Gastrocnemius medialis (tissue), 4 donors: ENCODE data around the gene SFSWAP. TPM values are rescaled to one million over a fixed set of nuclear protein-coding genes. Genes with fewer than 3 reads are reported as not detected.

Experiments
- ATAC-seq, 2 donors: fragments of 150-250 bp; one replicate each; pipeline ENCODE4 v1.9.1; 2016
- DNase-seq, 2 donors: peaks; one replicate each; pipeline ENCODE4 v3.0.0-alpha.2; 2019
- H3K27ac ChIP-seq, 4 donors: fragments of 200-600 bp; sonication (generic); 1 replicate in 1 of 4; 2 replicates in 3 of 4; pipeline ENCODE4 v1.5.1; 2016 to 2018; ENCODE audit warnings: mild to moderate bottlenecking in 2 of 4, moderate library complexity in 1 of 4
- H3K27me3 ChIP-seq, 3 donors: fragments of 200-600 bp; sonication (generic) in 2 of 3; 1 replicate in 1 of 3; 2 replicates in 2 of 3; pipeline versions ENCODE4 v1.5.1 to v1.6.0; 2016 to 2019; ENCODE audit warnings: mild to moderate bottlenecking in 1 of 3, moderate library complexity in 1 of 3
- H3K36me3 ChIP-seq, 2 donors: fragments of 200-600 bp; sonication (generic) in 1 of 2; one replicate each; pipeline ENCODE4 v1.5.1; 2017 to 2018
- H3K4me1 ChIP-seq, 2 donors: fragments of 200-600 bp; sonication (generic) in 1 of 2; one replicate each; pipeline ENCODE4 v1.5.1; 2016 to 2017; ENCODE audit warnings: mild to moderate bottlenecking in 2 of 2
- H3K4me3 ChIP-seq, 4 donors: fragments of 200-600 bp; sonication (generic) in 3 of 4; 1 replicate in 1 of 4; 2 replicates in 3 of 4; pipeline ENCODE4 v1.5.1; 2016 to 2019; ENCODE audit warnings: mild to moderate bottlenecking in 2 of 4
- H3K9me3 ChIP-seq, 3 donors: fragments of 200-600 bp; sonication (generic) in 2 of 3; 1 replicate in 1 of 3; 2 replicates in 2 of 3; pipeline ENCODE4 v1.5.1; 2016 to 2019
- POLR2A ChIP-seq, 2 donors: fragments of 450-650 bp; IDR thresholded peaks; one replicate each; pipeline ENCODE4 v1.6.1; 2017; ENCODE audit warnings: antibody characterized with exemption in 2 of 2, mild to moderate bottlenecking in 2 of 2, moderate library complexity in 2 of 2
- in situ Hi-C, 4 donors: fragments of 200-750 bp; cut with MboI; loops; one replicate each; pipeline versions ENCODE4 v1.15.0 to v1.8.0; 2017; ENCODE audit warnings: low sequenced_read_pairs in 4 of 4
- intact Hi-C: fragments of 100-400 bp; cut with DNase I; formaldehyde crosslinking; loops from one replicate; pipeline ENCODE4 v1.15.1; 2023; ENCODE audit warnings: low total_unique reads
- total RNA-seq, 4 donors: library from RNA; depleted of rRNA; stranded (reverse); fragments of >200 nt; gene quantifications; one replicate each; pipeline versions ENCODE4 v1.1.0 to v1.2.3, GENCODE V29; 2016
- TF ChIP-seq, protein P1 (sequence below), 5 experiments: fragments of 450-650 bp in 3 of 5; fragments of 200-600 bp in 2 of 5; sonication (generic) in 2 of 5; IDR thresholded peaks in 4 of 5; conservative IDR thresholded peaks in 1 of 5; 1 replicate in 4 of 5; 2 replicates in 1 of 5; pipeline ENCODE4 v1.5.1; 2016 to 2019; ENCODE audit warnings: antibody characterized with exemption in 5 of 5, mild to moderate bottlenecking in 3 of 5, moderate library complexity in 3 of 5

The SFSWAP gene
- total RNA-seq, 4 donors from 2014 or later: 18.0 to 29.7 (median 25.4) TPM

GRCh38 chr12:131794573-131794972 is 83.7 kb downstream of the SFSWAP start:
- Histone ChIP-seq H3K27ac (no peak overlapping the region), H3K9me3 (no peaks in the 10 kb centered on the region), H3K4me3 (no peak overlapping the region), H3K4me1 (no peaks in the 10 kb centered on the region), H3K27me3 (no peaks in the 10 kb centered on the region), H3K36me3 (peaks cover 0 to 63% of the 10 kb centered on the region in 2 donors)
- TF ChIP-seq, protein P1, sequence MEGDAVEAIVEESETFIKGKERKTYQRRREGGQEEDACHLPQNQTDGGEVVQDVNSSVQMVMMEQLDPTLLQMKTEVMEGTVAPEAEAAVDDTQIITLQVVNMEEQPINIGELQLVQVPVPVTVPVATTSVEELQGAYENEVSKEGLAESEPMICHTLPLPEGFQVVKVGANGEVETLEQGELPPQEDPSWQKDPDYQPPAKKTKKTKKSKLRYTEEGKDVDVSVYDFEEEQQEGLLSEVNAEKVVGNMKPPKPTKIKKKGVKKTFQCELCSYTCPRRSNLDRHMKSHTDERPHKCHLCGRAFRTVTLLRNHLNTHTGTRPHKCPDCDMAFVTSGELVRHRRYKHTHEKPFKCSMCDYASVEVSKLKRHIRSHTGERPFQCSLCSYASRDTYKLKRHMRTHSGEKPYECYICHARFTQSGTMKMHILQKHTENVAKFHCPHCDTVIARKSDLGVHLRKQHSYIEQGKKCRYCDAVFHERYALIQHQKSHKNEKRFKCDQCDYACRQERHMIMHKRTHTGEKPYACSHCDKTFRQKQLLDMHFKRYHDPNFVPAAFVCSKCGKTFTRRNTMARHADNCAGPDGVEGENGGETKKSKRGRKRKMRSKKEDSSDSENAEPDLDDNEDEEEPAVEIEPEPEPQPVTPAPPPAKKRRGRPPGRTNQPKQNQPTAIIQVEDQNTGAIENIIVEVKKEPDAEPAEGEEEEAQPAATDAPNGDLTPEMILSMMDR (IDR thresholded peaks at IDR 0.05 in 4 of 5, conservative IDR thresholded peaks at IDR 0.05 in 1 of 5): no peak
- no peak for TF ChIP-seq POLR2A (IDR thresholded peaks at IDR 0.05)
- DNase-seq (no peak), ATAC-seq (no peak)
- in situ Hi-C loops (no loop called here), intact Hi-C loops (no loop called here)

DNA sequence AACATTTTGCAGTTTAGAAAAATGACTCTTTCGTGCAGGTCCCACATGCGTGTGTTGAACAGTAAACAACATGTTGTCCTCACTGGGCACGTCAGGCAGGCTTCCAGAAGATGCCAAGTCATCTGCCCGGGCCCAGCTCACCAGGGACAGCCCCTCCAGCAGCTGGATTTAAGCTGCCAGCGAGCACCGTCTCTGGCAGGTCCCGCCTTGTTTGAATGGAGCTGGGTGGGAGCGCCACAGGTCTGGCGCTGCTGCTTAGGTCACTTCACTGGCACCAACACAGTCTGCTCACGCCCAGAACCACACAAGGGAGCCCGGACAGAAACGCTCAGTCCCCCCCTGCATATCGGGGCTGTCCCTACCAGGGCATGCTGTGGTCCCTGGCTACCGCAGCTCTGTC is 84.2 kb downstream of the SFSWAP start:
- no peaks in the 10 kb centered on the region for H3K27me3 ChIP-seq
- TF ChIP-seq, protein P1 (IDR thresholded peaks at IDR 0.05 in 4 of 5, conservative IDR thresholded peaks at IDR 0.05 in 1 of 5): no peak
- TF ChIP-seq POLR2A (IDR thresholded peaks at IDR 0.05): no peak
- ATAC-seq: no peak
- no peak overlapping the region for H3K27ac ChIP-seq
- no peaks in the 10 kb centered on the region for H3K4me1 ChIP-seq
- no peak overlapping the region for H3K4me3 ChIP-seq
- DNase-seq: no peak
- in situ Hi-C loops: no loop called here
- intact Hi-C loops: no loop called here
- H3K36me3 ChIP-seq: peaks cover 0 to 64% of the 10 kb centered on the region in 2 donors
- H3K9me3 ChIP-seq: no peaks in the 10 kb centered on the region

GRCh38 chr12:131795690-131796410 is 85.0 kb downstream of the SFSWAP start:
- intact Hi-C loops: no loop called here
- no peak for TF ChIP-seq POLR2A (IDR thresholded peaks at IDR 0.05)
- TF ChIP-seq, protein P1 (IDR thresholded peaks at IDR 0.05 in 4 of 5, conservative IDR thresholded peaks at IDR 0.05 in 1 of 5): no peak
- no peak for ATAC-seq

GRCh38 chr12:131796411-131796736 is 85.5 kb downstream of the SFSWAP start:
- Histone ChIP-seq H3K27ac (no peak overlapping the region), H3K36me3 (peaks cover 0 to 57% of the 10 kb centered on the region in 2 donors), H3K4me3 (no peak overlapping the region), H3K4me1 (no peaks in the 10 kb centered on the region), H3K9me3 (no peaks in the 10 kb centered on the region), H3K27me3 (no peaks in the 10 kb centered on the region)
- ATAC-seq (no peak), DNase-seq (no peak)
- TF ChIP-seq, protein P1 (IDR thresholded peaks at IDR 0.05 in 4 of 5, conservative IDR thresholded peaks at IDR 0.05 in 1 of 5): no peak
- no peak for TF ChIP-seq POLR2A (IDR thresholded peaks at IDR 0.05)
- in situ Hi-C loops (no loop called here), intact Hi-C loops (no loop called here)

More at GRCh38 chr12:131795690-131796410, 85.0 kb downstream of the SFSWAP start:
- no peak overlapping the region for H3K27ac ChIP-seq
- H3K36me3 ChIP-seq: peaks cover 0 to 61% of the 10 kb centered on the region in 2 donors
- no peak for DNase-seq
- H3K4me3 ChIP-seq: no peak overlapping the region
- no peaks in the 10 kb centered on the region for H3K27me3 ChIP-seq
- H3K9me3 ChIP-seq: no peaks in the 10 kb centered on the region
- H3K4me1 ChIP-seq: no peaks in the 10 kb centered on the region
- in situ Hi-C loops: no loop called here
